Vagina (tissue), 2 donors: Measurements from ENCODE around the gene CTBP2. TPM values are rescaled to one million over a fixed set of nuclear protein-coding genes. Genes with fewer than 3 reads are reported as not detected.

Experiments used
- DNase-seq, 2 donors: peaks; one replicate each; pipeline ENCODE4 v3.0.0-alpha.2; 2017; ENCODE audit errors: extremely low spot score in 2 of 2
- H3K27ac ChIP-seq: fragments of 200-600 bp; sonication (generic); one replicate; pipeline ENCODE4 v1.5.1; 2019
- H3K27me3 ChIP-seq: fragments of 200-600 bp; sonication (generic); one replicate; pipeline ENCODE4 v1.5.1; 2019
- H3K36me3 ChIP-seq, 2 donors: fragments of 200-600 bp; sonication (generic); one replicate each; pipeline ENCODE4 v1.5.1; 2017 to 2019
- H3K4me1 ChIP-seq: fragments of 200-600 bp; sonication (generic); one replicate; pipeline ENCODE4 v1.5.1; 2019
- H3K4me3 ChIP-seq, 2 donors: fragments of 200-600 bp; sonication (generic); 1 replicate in 1 of 2; 2 replicates in 1 of 2; pipeline ENCODE4 v1.5.1; 2016 to 2019
- H3K9me3 ChIP-seq: fragments of 200-600 bp; sonication (generic); one replicate; pipeline ENCODE4 v1.5.1; 2019
- POLR2A ChIP-seq, 2 donors: fragments of 450-650 bp; IDR thresholded peaks; one replicate each; pipeline ENCODE4 v1.6.1; 2017; ENCODE audit warnings: antibody characterized with exemption in 2 of 2, mild to moderate bottlenecking in 2 of 2, moderate library complexity in 2 of 2
- POLR2AphosphoS5 ChIP-seq, 2 donors: sonication (generic); formaldehyde crosslinking; IDR thresholded peaks; one replicate each; pipeline ENCODE4 v1.9.0; 2017; ENCODE audit warnings: antibody characterized with exemption in 2 of 2, mild to moderate bottlenecking in 2 of 2, low read depth in 1 of 2; ENCODE audit not compliant: insufficient read depth in 1 of 2
- intact Hi-C: fragments of 100-400 bp; cut with DNase I; formaldehyde crosslinking; loops from one replicate; pipeline ENCODE4 v1.15.1; 2023
- total RNA-seq: library from RNA; depleted of rRNA; stranded (reverse); fragments of >200 nt; gene quantifications from one replicate; pipeline ENCODE4 v1.2.3, GENCODE V29; 2016
- TF ChIP-seq, protein P1 (sequence below), 3 experiments: fragments of 450-650 bp in 2 of 3; fragments of 200-600 bp in 1 of 3; sonication (generic) in 1 of 3; IDR thresholded peaks; one replicate each; pipeline ENCODE4 v1.5.1; 2017 to 2019; ENCODE audit warnings: antibody characterized with exemption in 3 of 3, mild to moderate bottlenecking in 2 of 3, moderate library complexity in 2 of 3

The CTBP2 gene
- total RNA-seq, 1 donor from 2014 or later, result 74.4 TPM

DNA sequence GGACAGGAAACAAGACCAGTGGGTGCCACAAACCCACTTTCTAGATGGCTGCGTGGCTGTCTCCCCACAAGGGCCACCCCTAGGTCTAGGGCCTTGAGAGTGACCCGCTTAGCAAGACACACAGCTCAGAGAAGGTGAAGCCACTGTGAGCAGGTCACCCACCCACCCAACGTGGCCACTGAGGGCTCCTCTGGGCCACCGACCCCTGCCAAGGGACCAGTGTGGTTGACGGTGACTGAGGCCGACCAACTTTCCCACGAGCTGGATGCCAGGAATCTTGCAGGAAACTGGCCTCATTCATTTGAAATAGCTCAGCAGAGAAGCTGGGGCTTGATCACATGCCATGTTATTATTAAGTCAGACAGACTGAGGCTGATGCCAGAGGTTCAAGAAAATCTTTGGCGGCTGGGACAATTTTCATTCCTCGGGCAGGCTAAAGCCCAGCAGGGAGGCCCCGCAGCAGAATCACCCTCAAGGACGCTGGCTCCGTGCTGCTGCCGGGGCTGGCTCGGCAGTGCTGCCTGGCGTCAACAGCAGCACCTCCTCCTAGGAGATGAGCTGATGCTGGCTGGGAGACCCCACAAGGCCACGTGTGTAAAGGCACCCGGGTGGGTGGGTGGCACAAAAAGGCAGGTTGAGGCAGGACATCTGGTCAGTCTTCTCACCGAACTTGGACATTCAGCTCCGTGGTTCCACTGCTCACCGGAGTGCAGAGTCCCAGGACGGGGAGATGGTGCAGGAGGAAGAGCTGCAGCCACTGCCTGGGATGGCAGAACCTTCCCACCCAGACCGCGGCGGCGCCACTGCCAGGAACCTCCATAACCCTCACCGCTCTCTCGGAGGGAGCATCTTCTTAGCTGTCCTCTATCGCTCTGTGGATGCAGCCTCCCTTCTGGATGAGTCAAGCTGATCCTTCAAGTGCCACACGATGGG, 160.7 kb downstream of the CTBP2 start:
- Histone ChIP-seq H3K9me3 (no peaks in the 10 kb centered on the region), H3K27me3 (no peaks in the 10 kb centered on the region), H3K36me3 (peaks cover 0 to 23% of the 10 kb centered on the region in 2 donors), H3K27ac (peak overlapping the region; percentile 72), H3K4me3 (peak overlapping the region in 1 of 2 donors; percentile 16), H3K4me1 (peaks cover 48% of the 10 kb centered on the region)
- TF ChIP-seq POLR2AphosphoS5 (IDR thresholded peaks at IDR 0.05; ENCODE audit: insufficient read depth in 1 of 2, low read depth in 1 of 2), result no peak
- TF ChIP-seq, protein P1, sequence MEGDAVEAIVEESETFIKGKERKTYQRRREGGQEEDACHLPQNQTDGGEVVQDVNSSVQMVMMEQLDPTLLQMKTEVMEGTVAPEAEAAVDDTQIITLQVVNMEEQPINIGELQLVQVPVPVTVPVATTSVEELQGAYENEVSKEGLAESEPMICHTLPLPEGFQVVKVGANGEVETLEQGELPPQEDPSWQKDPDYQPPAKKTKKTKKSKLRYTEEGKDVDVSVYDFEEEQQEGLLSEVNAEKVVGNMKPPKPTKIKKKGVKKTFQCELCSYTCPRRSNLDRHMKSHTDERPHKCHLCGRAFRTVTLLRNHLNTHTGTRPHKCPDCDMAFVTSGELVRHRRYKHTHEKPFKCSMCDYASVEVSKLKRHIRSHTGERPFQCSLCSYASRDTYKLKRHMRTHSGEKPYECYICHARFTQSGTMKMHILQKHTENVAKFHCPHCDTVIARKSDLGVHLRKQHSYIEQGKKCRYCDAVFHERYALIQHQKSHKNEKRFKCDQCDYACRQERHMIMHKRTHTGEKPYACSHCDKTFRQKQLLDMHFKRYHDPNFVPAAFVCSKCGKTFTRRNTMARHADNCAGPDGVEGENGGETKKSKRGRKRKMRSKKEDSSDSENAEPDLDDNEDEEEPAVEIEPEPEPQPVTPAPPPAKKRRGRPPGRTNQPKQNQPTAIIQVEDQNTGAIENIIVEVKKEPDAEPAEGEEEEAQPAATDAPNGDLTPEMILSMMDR (IDR thresholded peaks at IDR 0.05), result no peak
- no peak for TF ChIP-seq POLR2A (IDR thresholded peaks at IDR 0.05)
- no peak for DNase-seq
- intact Hi-C loops, result loop anchor here (5.0 kb wide), 1 partner anchor 63 kb away; no protein-coding TSS in a partner anchor

DNA sequence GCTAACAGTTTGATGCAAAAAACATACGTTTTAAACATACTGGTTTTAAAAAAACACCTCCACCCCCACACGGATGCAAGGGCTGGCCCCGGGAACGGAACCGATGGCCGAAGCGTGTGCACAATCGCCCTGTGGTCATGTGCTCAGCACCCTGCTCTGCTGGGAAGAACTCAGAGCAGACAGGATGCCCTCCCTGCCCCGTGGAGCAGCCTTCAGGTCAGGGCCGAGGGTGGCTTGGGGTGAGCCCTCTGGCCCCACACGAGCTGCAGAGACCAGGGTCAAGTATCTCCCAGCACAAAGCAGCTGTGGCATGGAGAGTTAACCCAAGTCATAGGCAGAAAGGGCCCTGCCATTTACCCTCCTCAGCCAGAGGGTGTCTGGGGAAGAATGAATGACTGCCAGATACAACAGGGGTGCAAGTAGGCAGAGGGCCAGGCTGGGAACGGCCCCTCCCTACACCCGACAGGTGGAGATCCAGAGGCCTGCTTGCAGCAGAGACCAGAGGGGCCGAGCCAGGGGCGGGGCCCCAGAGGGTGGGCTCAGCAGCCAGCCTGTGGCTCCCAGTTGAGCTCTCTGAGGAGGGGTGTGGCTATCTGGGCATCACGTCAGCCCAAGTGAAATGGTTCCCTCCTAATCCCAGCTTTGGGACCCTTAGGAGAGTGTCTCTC, 161.6 kb downstream of the CTBP2 start:
- Histone ChIP-seq H3K27me3 (no peaks in the 10 kb centered on the region), H3K27ac (peak overlapping the region; percentile 72), H3K4me3 (no peak overlapping the region), H3K4me1 (peaks cover 46% of the 10 kb centered on the region), H3K9me3 (no peaks in the 10 kb centered on the region), H3K36me3 (peaks cover 0 to 31% of the 10 kb centered on the region in 2 donors)
- intact Hi-C loops, result loop anchor here (5.0 kb wide), 1 partner anchor 64 kb away; no protein-coding TSS in a partner anchor
- no peak for DNase-seq
- no peak for TF ChIP-seq POLR2AphosphoS5 (IDR thresholded peaks at IDR 0.05; ENCODE audit: insufficient read depth in 1 of 2, low read depth in 1 of 2)
- no peak for TF ChIP-seq POLR2A (IDR thresholded peaks at IDR 0.05)
- TF ChIP-seq, protein P1 (IDR thresholded peaks at IDR 0.05), result no peak

DNA sequence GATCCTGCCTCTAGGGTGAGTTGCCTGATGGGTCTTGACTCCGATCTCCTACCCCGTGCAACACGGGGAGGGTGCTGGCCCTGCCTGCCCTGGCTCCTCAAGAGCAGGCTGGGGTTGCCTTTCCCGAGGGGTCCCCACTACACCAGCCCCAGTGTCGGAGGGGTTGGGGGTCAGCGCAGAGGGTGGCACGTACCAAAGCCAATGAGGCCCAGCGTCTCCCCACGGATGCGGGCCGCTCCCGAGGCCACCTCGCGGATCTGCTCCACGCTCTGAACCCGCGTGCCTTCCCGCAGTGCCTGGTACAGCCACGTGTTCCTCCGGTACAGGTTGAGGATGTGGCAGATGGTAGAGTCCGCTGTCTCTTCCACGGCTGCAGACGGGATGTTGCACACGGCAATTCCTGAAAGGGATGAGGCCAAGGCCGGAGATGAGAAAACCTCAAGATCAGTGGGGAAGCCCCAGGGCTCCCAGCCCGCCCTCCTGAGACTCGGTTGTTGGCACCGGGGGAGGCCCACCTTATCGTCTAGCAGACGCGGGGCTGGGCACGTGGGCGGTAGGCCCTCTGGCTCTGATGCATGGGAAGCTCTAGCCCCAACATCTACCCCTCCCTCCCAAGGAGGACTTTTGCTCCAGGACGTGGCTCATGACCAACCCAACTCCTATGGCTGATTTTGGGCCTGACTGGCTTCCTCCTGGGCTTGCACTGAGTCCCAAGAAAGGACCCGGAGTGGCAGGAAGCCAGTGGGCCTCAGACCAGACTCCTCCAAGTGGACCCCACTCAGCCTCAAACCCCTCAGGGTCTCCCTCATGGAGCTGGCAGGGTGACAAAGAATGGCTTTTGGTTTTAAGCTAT, 162.4 kb downstream of the CTBP2 start:
- Histone ChIP-seq H3K4me1 (peaks cover 41% of the 10 kb centered on the region), H3K27ac (peak overlapping the region; percentile 72), H3K36me3 (peaks cover 0 to 39% of the 10 kb centered on the region in 2 donors), H3K4me3 (no peak overlapping the region), H3K27me3 (no peaks in the 10 kb centered on the region), H3K9me3 (no peaks in the 10 kb centered on the region)
- TF ChIP-seq POLR2AphosphoS5 (IDR thresholded peaks at IDR 0.05; ENCODE audit: insufficient read depth in 1 of 2, low read depth in 1 of 2) (no peak), POLR2A (IDR thresholded peaks at IDR 0.05) (no peak)
- TF ChIP-seq, protein P1 (IDR thresholded peaks at IDR 0.05), result no peak
- intact Hi-C loops, result loop anchor here (5.0 kb wide), 1 partner anchor 64 kb away; no protein-coding TSS in a partner anchor
- DNase-seq, result no peak

DNA sequence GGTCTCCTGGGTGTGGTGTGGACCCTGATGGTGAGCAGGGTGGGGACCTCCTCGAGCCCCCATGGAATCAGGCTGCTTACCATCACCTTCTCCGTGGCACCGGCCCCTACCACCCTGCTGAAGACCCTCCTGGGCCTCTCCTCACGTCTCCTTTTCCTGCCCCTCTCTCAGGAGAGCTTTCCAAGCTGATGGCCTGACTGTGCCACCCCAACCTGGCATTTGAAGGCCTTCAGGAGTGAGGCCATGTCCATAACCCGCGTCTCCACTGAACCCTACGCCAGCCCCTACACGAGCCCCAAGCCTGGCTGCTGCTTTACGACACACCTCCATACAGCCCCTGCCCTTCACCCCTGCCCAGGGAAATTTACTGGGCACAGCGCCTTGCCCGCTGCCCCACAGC, 163.1 kb downstream of the CTBP2 start:
- TF ChIP-seq, protein P1 (IDR thresholded peaks at IDR 0.05), result no peak
- TF ChIP-seq POLR2AphosphoS5 (IDR thresholded peaks at IDR 0.05; ENCODE audit: insufficient read depth in 1 of 2, low read depth in 1 of 2) (no peak), POLR2A (IDR thresholded peaks at IDR 0.05) (no peak)
- Histone ChIP-seq H3K9me3 (no peaks in the 10 kb centered on the region), H3K36me3 (peaks cover 0 to 35% of the 10 kb centered on the region in 2 donors), H3K27ac (no peak overlapping the region), H3K27me3 (no peaks in the 10 kb centered on the region), H3K4me1 (peaks cover 45% of the 10 kb centered on the region), H3K4me3 (no peak overlapping the region)
- no peak for DNase-seq
- intact Hi-C loops, result loop anchor here (5.0 kb wide), 1 partner anchor 65 kb away; no protein-coding TSS in a partner anchor
